Measurements from ENCODE around the gene KCNH4.
"Not testable (repeated sequence)": the region's sequence is repeated elsewhere in the genome, so short reads cannot be mapped to it uniquely, and the experiment has no call there.

The KCNH4 gene

GRCh38 chr17:42159796-42160530 is 21.0 kb downstream of the KCNH4 start:
- Histone ChIP-seq H3K9ac (ENCODE audit: low read length) (no peak overlapping the region), H3K9me3 (ENCODE audit: insufficient read depth, low read length) (no peaks in the 10 kb centered on the region), H3K4me1 (ENCODE audit: low read length) (peaks cover 28% of the 10 kb centered on the region), H3K4me2 (ENCODE audit: low read length) (no peak overlapping the region), H3K27ac (ENCODE audit: low read length) (no peak overlapping the region), H3K79me2 (ENCODE audit: low read length) (no peaks in the 10 kb centered on the region), H3K4me3 (ENCODE audit: low read length) (no peak overlapping the region), H3K36me3 (replicated peaks; ENCODE audit: low read depth, low read length) (no peaks in the 10 kb centered on the region), H4K20me1 (ENCODE audit: insufficient read depth, low read length) (no peaks in the 10 kb centered on the region), H2AFZ (ENCODE audit: low read depth, low read length) (no peak overlapping the region), H3K27me3 (ENCODE audit: low read depth, low read length) (no peaks in the 10 kb centered on the region)
- TF ChIP-seq EZH2phosphoT487 (IDR thresholded peaks at IDR 0.05; ENCODE audit: low read depth): no peak
- no peak for TF ChIP-seq CTCF (IDR thresholded peaks at IDR 0.05; ENCODE audit: low read depth, low read length)

GRCh38 chr17:42155614-42156045 is 25.3 kb downstream of the KCNH4 start:
- peaks cover 12% of the 10 kb centered on the region for H4K20me1 ChIP-seq (ENCODE audit: insufficient read depth, low read length)
- H3K4me2 ChIP-seq (ENCODE audit: low read length): peak overlapping the region; percentile 65
- H3K4me3 ChIP-seq (ENCODE audit: low read length): peak overlapping the region; percentile 81
- H3K9me3 ChIP-seq (ENCODE audit: insufficient read depth, low read length): no peaks in the 10 kb centered on the region
- TF ChIP-seq EZH2phosphoT487 (IDR thresholded peaks at IDR 0.05; ENCODE audit: low read depth) (no peak), CTCF (IDR thresholded peaks at IDR 0.05; ENCODE audit: low read depth, low read length) (no peak)
- H3K36me3 ChIP-seq (replicated peaks; ENCODE audit: low read depth, low read length): peaks cover 5% of the 10 kb centered on the region
- peaks cover 41% of the 10 kb centered on the region for H3K79me2 ChIP-seq (ENCODE audit: low read length)
- H3K4me1 ChIP-seq (ENCODE audit: low read length): peaks cover 13% of the 10 kb centered on the region
- no peak overlapping the region for H3K27ac ChIP-seq (ENCODE audit: low read length)
- H3K27me3 ChIP-seq (ENCODE audit: low read depth, low read length): no peaks in the 10 kb centered on the region
- H3K9ac ChIP-seq (ENCODE audit: low read length): peak overlapping the region; percentile 32; the same call in 1 of the 2 replicates
- H2AFZ ChIP-seq (ENCODE audit: low read depth, low read length): no peak overlapping the region

GRCh38 chr17:42153919-42154742 is 26.8 kb downstream of the KCNH4 start:
- H3K36me3 ChIP-seq (replicated peaks; ENCODE audit: low read depth, low read length): peaks cover 5% of the 10 kb centered on the region
- peak overlapping the region; percentile 76 for H3K9ac ChIP-seq (ENCODE audit: low read length)
- H3K27me3 ChIP-seq (ENCODE audit: low read depth, low read length): no peaks in the 10 kb centered on the region
- peaks cover 12% of the 10 kb centered on the region for H4K20me1 ChIP-seq (ENCODE audit: insufficient read depth, low read length)
- peaks cover 13% of the 10 kb centered on the region for H3K4me1 ChIP-seq (ENCODE audit: low read length)
- H3K4me3 ChIP-seq (ENCODE audit: low read length): peak overlapping the region; percentile 81
- H3K4me2 ChIP-seq (ENCODE audit: low read length): peak overlapping the region; percentile 96
- no peak for TF ChIP-seq CTCF (IDR thresholded peaks at IDR 0.05; ENCODE audit: low read depth, low read length)
- no peak overlapping the region for H2AFZ ChIP-seq (ENCODE audit: low read depth, low read length)
- peaks cover 51% of the 10 kb centered on the region for H3K79me2 ChIP-seq (ENCODE audit: low read length)
- peak overlapping the region; percentile 28 for H3K27ac ChIP-seq (ENCODE audit: low read length)
- no peaks in the 10 kb centered on the region for H3K9me3 ChIP-seq (ENCODE audit: insufficient read depth, low read length)

- TF ChIP-seq CTCF (IDR thresholded peaks at IDR 0.05; ENCODE audit: low read depth, low read length): no peak
- no peak for TF ChIP-seq EZH2phosphoT487 (IDR thresholded peaks at IDR 0.05; ENCODE audit: low read depth)
- H3K79me2 ChIP-seq (ENCODE audit: low read length): peaks cover 56% of the 10 kb centered on the region
These were observed 33.9 kb downstream of the KCNH4 start for GRCh38 chr17:42146911-42147607.

GRCh38 chr17:42143138-42143537 is 37.8 kb downstream of the KCNH4 start:
- H3K9ac ChIP-seq (ENCODE audit: low read length); H3K27me3 ChIP-seq (ENCODE audit: low read depth, low read length); H3K4me3 ChIP-seq (ENCODE audit: low read length); H3K4me2 ChIP-seq (ENCODE audit: low read length); H3K9me3 ChIP-seq (ENCODE audit: insufficient read depth, low read length); H3K4me1 ChIP-seq (ENCODE audit: low read length); H2AFZ ChIP-seq (ENCODE audit: low read depth, low read length); H3K27ac ChIP-seq (ENCODE audit: low read length): not testable (repeated sequence)
- Histone ChIP-seq H4K20me1 (ENCODE audit: insufficient read depth, low read length) (peaks cover 25% of the 10 kb centered on the region), H3K79me2 (ENCODE audit: low read length) (peaks cover 56% of the 10 kb centered on the region), H3K36me3 (replicated peaks; ENCODE audit: low read depth, low read length) (peaks cover 22% of the 10 kb centered on the region)

More at GRCh38 chr17:42146911-42147607, 33.9 kb downstream of the KCNH4 start:
- H2AFZ ChIP-seq (ENCODE audit: low read depth, low read length): no peak overlapping the region
- H3K4me2 ChIP-seq (ENCODE audit: low read length): no peak overlapping the region
- no peak overlapping the region for H3K9ac ChIP-seq (ENCODE audit: low read length)
- H3K27me3 ChIP-seq (ENCODE audit: low read depth, low read length): no peaks in the 10 kb centered on the region
- no peaks in the 10 kb centered on the region for H3K9me3 ChIP-seq (ENCODE audit: insufficient read depth, low read length)
- peaks cover 10% of the 10 kb centered on the region for H4K20me1 ChIP-seq (ENCODE audit: insufficient read depth, low read length)
- H3K36me3 ChIP-seq (replicated peaks; ENCODE audit: low read depth, low read length): peaks cover 21% of the 10 kb centered on the region
- H3K4me1 ChIP-seq (ENCODE audit: low read length): no peaks in the 10 kb centered on the region
- H3K4me3 ChIP-seq (ENCODE audit: low read length): no peak overlapping the region
- no peak overlapping the region for H3K27ac ChIP-seq (ENCODE audit: low read length)
